CD4-positive, alpha-beta T cell treated with Interleukin-17A for 4 hours (primary cell): ENCODE results near the gene WDPCP.
"Not testable (repeated sequence)": the region's sequence is repeated elsewhere in the genome, so short reads cannot be mapped to it uniquely, and the experiment has no call there.

Experiments
- DNase-seq: peaks from one replicate; pipeline ENCODE4 v3.0.0-alpha.2; 2020; ENCODE audit warnings: mixed read lengths

WDPCP gene

GRCh38 chr2:63589148-63589958, 1.1 kb upstream of the WDPCP start:
- no peak for DNase-seq

- no peak for DNase-seq
Observed at GRCh38 chr2:63587814-63588384, 378 bp downstream of the WDPCP start.

- no peak for DNase-seq
Observed at GRCh38 chr2:63582873-63583272, 5.4 kb downstream of the WDPCP start.

DNA sequence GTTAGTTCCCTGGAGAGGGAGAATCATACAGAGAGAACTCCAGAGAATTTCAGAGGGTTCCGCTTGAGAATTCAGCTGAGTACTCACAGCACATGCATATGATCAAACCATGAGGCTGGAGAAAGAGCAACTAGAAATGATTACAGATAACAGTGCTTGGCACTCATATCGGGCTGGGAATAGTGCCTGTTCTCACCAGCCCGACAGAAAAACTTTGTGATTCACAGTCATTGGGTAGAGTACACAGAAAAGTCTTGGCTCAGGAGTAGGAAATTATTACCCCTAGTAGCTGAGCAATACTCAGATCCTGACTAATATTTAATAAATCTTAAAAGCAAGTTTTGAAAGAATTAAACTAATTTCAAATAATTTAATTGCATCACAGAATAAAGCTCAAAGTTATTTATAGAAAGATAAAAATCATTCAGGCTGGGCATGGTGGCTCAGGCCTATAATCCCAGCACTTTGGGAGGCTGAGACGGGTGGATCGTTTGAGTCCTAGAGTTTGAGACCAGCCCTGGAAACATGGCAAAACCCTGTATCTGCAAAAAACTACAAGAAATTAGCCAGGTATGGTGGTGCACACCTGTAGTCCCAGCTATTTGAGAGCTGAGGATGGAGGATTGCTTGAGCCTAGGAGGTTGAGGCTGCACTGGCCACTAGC, 6.8 kb downstream of the WDPCP start:
- DNase-seq: no peak

DNA sequence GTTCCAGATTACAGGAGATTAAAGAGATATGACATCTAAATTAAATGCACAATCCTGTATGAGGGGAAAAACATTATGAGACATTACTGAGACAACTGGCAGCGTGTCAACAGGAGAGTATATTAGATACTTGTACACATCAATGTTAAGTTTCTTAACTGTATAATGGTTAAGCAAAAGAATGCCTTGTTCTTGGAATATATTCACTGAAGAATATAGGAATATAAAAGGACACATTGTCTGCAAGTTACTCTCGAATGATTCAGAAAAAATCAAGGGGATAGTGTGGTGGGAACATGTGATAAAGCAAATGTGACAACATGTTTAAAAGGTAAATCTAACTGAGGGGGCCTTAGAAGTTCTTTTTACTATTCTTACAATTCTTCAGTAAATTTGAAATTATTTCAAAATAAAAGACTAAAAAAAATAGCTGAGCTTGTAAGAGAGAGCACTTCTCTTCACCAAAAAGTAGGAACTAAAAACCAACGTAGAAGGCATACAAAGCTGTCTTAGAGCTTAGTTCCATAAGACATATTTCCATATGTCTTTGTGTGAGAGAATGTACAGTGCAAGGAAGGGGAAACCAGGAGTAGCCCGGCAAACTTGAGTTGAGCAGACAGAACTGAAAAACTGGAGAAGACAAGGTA, 7.5 kb downstream of the WDPCP start:
- no peak for DNase-seq

- DNase-seq: no peak
Observed at GRCh38 chr2:63578767-63579166, 9.5 kb downstream of the WDPCP start.

GRCh38 chr2:63576546-63576945, 11.7 kb downstream of the WDPCP start:
- no peak for DNase-seq

DNA sequence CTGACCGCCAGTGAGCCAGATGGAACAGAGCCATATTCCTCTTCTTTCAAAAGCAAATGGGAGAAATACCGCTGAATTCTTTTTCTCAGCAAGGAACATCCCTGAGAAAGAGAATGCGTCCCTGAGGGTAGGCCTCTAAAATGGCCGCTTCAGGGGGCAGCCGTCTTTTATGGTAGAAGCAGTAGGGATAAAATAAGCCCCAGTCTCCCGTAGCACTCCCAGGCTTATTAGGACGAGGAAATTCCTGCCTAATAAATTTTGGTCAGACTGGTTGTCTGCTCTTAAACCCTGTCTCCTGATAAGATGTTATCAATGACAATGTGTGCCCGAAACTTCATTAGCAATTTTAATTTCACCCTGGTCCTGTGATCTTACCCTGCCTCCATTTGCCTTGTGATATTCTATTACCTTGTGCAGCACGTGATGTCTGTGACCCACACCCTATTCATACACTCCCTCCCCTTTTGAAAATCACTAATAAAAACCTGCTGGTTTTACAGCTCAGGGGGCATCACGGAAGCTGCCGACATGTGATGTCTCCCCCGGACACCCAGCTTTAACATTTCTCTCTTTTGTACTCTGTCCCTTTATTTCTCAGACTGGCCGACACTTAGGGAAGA, 14.4 kb downstream of the WDPCP start:
- not testable (repeated sequence) for DNase-seq

- not testable (repeated sequence) for DNase-seq
Observed at GRCh38 chr2:63573026-63573425, 15.3 kb downstream of the WDPCP start.

GRCh38 chr2:63572001-63572400, 16.3 kb downstream of the WDPCP start:
- no peak for DNase-seq

DNA sequence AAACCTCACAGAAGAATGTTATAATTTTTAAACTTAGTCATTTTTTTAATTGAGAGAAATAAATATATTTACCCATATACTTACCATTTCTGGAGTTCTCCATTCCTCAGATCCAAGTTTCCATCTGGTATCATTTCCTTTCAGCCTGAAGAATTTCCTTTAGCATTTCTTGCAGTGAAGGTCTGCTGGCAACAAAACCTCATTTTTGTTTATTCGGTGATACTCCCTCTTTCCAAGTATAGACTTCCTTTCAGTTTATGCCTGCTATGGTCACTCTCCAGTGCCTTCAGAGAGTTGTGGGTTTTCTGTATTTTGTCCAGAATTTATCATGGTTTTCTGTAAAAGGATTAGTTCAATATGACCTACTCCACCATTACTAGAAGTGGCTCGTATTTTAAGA, 17.0 kb downstream of the WDPCP start:
- no peak for DNase-seq

DNA sequence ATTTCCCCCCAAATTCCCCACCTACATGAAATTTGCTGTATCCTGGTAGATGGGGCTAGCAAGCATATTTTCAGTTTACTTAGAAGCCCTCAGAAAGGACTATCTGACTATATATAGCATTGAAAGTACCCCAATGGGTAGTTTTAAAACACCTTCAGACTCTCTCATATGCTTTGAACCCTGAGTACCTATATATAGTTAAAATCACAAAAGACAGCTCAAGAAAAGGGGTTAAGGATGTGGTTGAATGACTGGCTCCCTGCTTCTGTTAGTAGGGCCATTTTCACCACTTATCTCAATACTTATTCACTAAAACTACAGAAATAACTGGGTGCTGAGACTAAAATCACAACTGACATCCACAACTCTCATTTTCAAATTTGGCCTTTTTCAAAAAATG, 18.5 kb downstream of the WDPCP start:
- no peak for DNase-seq

- no peak for DNase-seq
Observed at GRCh38 chr2:63562751-63563150, 25.5 kb downstream of the WDPCP start.

DNA sequence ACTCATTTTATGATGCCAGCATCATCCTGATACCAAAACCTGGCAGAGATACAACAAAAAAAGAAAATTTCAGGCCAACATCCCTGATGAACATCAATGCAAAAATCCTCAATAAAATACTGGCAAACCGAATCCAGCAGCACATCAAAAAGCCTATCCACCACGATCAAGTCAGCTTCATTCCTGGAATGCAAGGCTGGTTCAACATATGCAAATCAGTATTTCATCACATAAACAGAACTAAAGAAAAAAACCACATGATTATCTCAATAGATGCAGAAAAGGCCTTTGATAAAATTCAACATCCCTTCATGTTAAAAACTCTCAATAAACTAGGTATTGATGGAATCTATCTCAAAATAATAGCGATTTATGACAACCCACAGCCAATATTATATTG, 29.4 kb downstream of the WDPCP start:
- DNase-seq: not testable (repeated sequence)

DNA sequence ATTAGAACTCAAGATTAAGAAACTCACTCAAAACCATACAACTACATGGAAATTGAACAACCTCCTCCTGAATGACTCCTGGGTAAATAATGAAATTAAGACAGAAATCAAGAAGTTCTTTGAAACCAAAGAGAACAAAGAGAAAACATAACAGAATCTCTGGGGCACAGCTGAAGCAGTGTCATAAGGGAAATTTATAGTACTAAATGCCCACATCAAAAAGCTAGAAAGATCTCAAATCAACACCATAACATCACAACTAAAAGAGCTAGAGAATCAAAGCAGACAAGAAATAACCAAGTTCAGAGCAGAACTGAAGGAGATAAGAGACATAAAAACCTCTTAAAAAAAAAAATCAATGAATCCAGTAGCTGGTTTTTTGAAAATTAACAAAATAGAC, 30.5 kb downstream of the WDPCP start:
- not testable (repeated sequence) for DNase-seq

- no peak for DNase-seq
Observed at GRCh38 chr2:63555931-63556330, 32.3 kb downstream of the WDPCP start.

- DNase-seq: no peak
Observed at GRCh38 chr2:63555299-63555698, 33.0 kb downstream of the WDPCP start.

DNA sequence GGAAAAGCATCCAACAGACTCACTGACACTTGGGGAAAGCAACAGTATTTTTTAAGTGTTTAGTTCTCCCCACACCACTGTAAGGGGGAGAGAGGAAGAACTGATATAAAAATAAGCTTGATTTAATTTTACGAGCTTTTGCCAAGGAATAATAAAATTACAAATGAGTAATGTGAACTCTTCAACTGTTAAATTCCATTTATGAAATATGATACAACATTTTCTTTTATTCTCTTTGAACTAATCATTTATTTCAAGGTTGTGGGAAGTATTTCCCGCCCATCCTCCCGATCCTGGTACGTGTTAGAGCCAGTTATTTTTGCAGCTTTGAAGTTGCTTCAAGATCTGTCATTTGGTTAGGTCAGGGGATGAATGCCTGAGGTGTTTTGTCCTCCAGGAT, 35.2 kb downstream of the WDPCP start:
- DNase-seq: no peak

- no peak for DNase-seq
Observed at GRCh38 chr2:63545023-63545422, 43.3 kb downstream of the WDPCP start.

DNA sequence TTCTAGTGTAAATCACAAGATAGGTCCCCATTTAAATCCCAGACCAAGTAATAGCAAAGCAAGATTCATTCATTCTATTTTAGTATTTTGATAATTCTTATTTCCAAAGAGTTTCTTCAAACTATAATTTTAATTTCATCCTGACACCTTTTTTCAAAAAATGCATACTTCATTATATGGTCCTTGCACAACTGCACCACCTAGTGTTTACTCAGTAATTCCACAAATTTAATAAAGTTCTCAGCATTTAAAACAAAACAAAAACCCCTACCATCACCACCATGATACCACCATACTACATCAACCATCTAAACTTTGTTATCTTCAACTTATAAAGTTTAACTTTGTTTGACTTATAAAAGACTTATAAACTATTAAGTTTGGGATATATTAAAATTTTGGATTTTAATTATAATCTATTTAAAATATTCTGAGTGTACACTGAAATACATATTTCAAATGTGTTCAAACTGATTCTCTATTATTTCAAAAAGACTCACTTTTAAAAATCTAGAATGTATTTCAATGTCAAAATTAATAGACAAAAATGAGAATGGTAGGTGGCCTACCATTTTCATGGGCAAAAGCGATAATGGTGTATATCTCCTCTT, 44.2 kb downstream of the WDPCP start:
- no peak for DNase-seq

DNA sequence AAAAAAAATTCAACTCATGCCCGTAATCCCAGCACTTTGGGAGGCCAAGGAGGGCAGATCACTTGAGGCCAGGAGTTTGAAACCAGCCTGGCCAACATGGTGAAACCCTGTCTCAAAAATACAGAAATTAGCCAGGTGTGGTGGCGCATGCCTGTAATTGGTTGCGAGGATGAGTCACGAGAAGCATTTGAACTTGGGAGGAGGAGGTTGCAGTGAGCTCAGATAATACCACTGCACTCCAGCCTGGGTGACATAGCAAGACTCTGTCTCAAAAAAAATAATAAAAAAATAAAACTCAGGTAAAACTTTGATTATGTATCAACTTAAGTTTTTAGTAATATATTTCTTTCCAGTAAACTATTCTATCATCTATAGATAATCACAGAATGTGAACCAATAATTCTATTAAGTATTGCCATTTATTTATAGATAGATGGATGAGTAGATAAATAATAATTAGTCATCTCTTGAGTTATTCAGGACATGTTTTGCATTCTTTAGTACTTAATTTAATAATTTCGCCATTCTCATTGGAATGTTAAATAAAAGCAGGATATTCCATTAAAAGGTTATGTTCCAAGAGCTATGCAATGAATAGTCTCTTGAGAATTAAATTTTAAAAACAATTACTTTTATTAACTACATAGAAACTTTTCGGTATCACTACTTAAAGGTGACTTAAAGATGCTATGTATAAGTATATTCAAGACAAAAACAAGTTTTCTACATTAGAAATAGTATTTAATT, 48.7 kb downstream of the WDPCP start:
- DNase-seq: no peak

DNA sequence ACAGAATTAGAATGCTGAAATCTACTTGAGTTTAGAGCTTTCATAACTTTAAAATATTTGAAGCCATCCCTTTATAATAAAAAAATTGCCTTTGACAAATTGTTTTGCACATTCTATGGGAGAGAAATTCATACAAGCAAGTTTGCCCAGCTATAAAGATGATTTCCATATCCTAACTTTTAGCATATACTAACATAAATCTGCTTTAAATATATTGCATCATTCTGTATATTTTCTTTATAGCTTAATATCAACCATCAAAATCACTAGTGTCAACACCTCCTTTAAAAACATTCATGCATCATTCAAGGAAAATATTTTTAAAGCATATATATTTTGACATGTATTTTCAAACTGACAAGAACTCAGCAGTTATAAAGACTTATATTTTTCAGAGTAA, 49.9 kb downstream of the WDPCP start:
- no peak for DNase-seq
